ENCODE data around the gene SMG6. TPM values are rescaled to one million over a fixed set of nuclear protein-coding genes. Genes with fewer than 3 reads are reported as not detected.

SMG6 gene
- total and polyA plus RNA-seq, 2 of the 8 experiments (the other 6 are each of a cell fraction or from before 2014, with no cell fraction given) = 18.5 to 25.2 TPM

DNA sequence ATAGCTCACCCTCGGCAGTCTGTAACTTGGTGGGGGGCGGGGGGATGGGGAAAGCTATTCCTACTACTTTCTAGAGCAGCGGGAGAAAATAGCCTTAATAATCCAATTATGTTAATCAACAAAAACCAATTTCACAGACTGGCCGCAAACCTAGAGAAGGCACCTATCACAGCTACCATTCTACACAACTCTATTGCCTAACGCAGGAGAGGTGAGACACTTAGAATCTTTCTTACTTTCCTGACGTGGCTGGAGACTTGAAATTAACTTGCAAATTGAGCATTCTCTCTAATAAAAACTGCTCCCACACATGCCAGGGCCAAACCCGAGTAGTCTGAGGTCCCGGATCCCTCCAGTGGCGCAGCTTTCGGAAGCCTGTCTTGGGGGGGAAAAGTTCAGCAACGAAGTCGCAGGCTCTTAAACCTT is 794 bp downstream of the SMG6 start:
- Histone ChIP-seq H3K27me3 (replicated peaks in 1 of 4; ENCODE audit: control insufficient read depth in 3 of 4, extremely low read depth in 1 of 4, insufficient read depth in 3 of 4, low read length in 3 of 4) (no peaks in the 10 kb centered on the region), H3K79me2 (ENCODE audit: control insufficient read depth in 1 of 2, insufficient read depth in 2 of 2, low read length in 2 of 2) (peaks cover 0 to 15% of the 10 kb centered on the region in 2 experiments; a peak in 3 of 4 replicates), H3K79me1 (ENCODE audit: low read depth, low read length) (no peaks in the 10 kb centered on the region; the same call in 1 of the 2 replicates), H4K8ac (ENCODE audit: extremely low read depth, insufficient read depth, low read length) (peak overlapping the region; percentile 78; the same call in 1 of the 2 replicates), H3K4me3 (ENCODE audit: extremely low read depth in 1 of 4, insufficient read depth in 2 of 4, low read depth in 3 of 4, low read length in 4 of 4) (peak overlapping the region; percentile 69 to 93 (median 90)), H3K18ac (ENCODE audit: extremely low read depth, low read length) (no peak overlapping the region), H3K4ac (replicated peaks; ENCODE audit: insufficient read length, low read depth, low read length) (no peak overlapping the region), H3K23ac (ENCODE audit: insufficient read length) (no peak overlapping the region), H3K27ac (ENCODE audit: low read depth, low read length) (peak overlapping the region; percentile 82; the same call in 1 of the 2 replicates), H2AK5ac (ENCODE audit: low read depth, low read length) (no peak overlapping the region), H3K9ac (replicated peaks in 1 of 4; ENCODE audit: extremely low read depth in 1 of 4, low read depth in 3 of 4, low read length in 3 of 4) (peak overlapping the region; percentile 74 to 90 (median 82)), H3K56ac (replicated peaks; ENCODE audit: insufficient read length, low read depth, low read length) (no peak overlapping the region), H2BK12ac (ENCODE audit: low read depth, low read length) (no peak overlapping the region), H3K9me3 (ENCODE audit: insufficient read depth in 2 of 2, low read depth in 1 of 2, low read length in 1 of 2) (no peaks in the 10 kb centered on the region), H3K4me1 (replicated peaks in 1 of 4; ENCODE audit: control insufficient read depth in 3 of 4, insufficient read depth in 4 of 4, low read length in 3 of 4) (peaks cover 0 to 2% (median 0%) of the 10 kb centered on the region in 4 experiments; a peak in 2 of 7 replicates), H3K14ac (ENCODE audit: insufficient read length) (no peak overlapping the region), H2BK120ac (replicated peaks; ENCODE audit: low read depth, low read length) (no peak overlapping the region), H4K91ac (replicated peaks; ENCODE audit: insufficient read length, low read length) (peak overlapping the region; percentile 7), H2AFZ (ENCODE audit: low read length) (no peak overlapping the region), H3K4me2 (ENCODE audit: insufficient read depth in 1 of 2, low read depth in 2 of 2, low read length in 2 of 2) (peak overlapping the region; percentile 70 to 72), H4K20me1 (replicated peaks in 1 of 2; ENCODE audit: control insufficient read depth in 1 of 2, insufficient read depth in 2 of 2, low read length in 2 of 2) (peaks cover 0 to 9% of the 10 kb centered on the region in 2 experiments), H2BK15ac (ENCODE audit: low read length) (no peak overlapping the region), H4K5ac (ENCODE audit: insufficient read length, low read depth, low read length) (no peak overlapping the region), H3K23me2 (ENCODE audit: low read depth, low read length) (peaks cover 3% of the 10 kb centered on the region), H2BK5ac (ENCODE audit: low read depth, low read length) (no peak overlapping the region), H2BK20ac (ENCODE audit: low read length) (no peak overlapping the region), H3K36me3 (ENCODE audit: control insufficient read depth in 2 of 4, insufficient read depth in 4 of 4, low read length in 3 of 4) (peaks cover 0 to 15% (median 5%) of the 10 kb centered on the region in 4 experiments; a peak in 5 of 8 replicates)
- ChIA-PET POLR2A (ENCODE audit: partially characterized antibody) (interaction anchor here (0.6 to 3.5 kb wide), 21 partner anchors 7 to 460 kb away, joined by 3 to 21 read pairs (median 3); partner anchors contain the start of genes RTN4RL1 and TSR1), CTCF (ENCODE audit: partially characterized antibody) (no interaction called here)
- no peak for DNase-seq (ENCODE audit: low read depth in 1 of 2, low spot score in 2 of 2)
- no peak for TF ChIP-seq ASH2L (IDR thresholded peaks at IDR 0.05; ENCODE audit: low read length)
- no peak for TF ChIP-seq CBX8 (IDR thresholded peaks at IDR 0.05; ENCODE audit: borderline replicate concordance, low read depth, low read length)
- TF ChIP-seq MAFK (IDR thresholded peaks at IDR 0.05; ENCODE audit: low read depth, low read length) = no peak
- TF ChIP-seq EGR1 (IDR thresholded peaks at IDR 0.05; ENCODE audit: borderline replicate concordance, low read depth, low read length) = no peak
- TF ChIP-seq, protein P1, sequence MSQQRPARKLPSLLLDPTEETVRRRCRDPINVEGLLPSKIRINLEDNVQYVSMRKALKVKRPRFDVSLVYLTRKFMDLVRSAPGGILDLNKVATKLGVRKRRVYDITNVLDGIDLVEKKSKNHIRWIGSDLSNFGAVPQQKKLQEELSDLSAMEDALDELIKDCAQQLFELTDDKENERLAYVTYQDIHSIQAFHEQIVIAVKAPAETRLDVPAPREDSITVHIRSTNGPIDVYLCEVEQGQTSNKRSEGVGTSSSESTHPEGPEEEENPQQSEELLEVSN (IDR thresholded peaks at IDR 0.05) = 0 out of 2 replicates have a peak, but pooled peaks have one; percentile 8
- peak in 1 of 2 experiments; percentile 12; a peak in 1 of 4 replicates for TF ChIP-seq SIN3A (conservative IDR thresholded peaks at IDR 0.05 in 1 of 2, IDR thresholded peaks at IDR 0.05 in 1 of 2; ENCODE audit: low read depth in 1 of 2, low read length in 2 of 2)
- 5% methylated on average over 12 of the region's 12 CpGs; no CpG with 5 or more reads in 1 of the 2 experiments for WGBS, 2 experiments (ENCODE audit: extremely low coverage in 1 of 2, insufficient coverage in 1 of 2, insufficient read length in 1 of 2, insufficient replicate concordance in 2 of 2, low coverage in 1 of 2, low lambda C conversion rate in 2 of 2, missing lambda C conversion rate in 1 of 2)
- FAIRE-seq = no peak
